Hepatocyte (in vitro differentiated cells): Measurements from ENCODE around the gene DYSF. TPM values are rescaled to one million over a fixed set of nuclear protein-coding genes. Genes with fewer than 3 reads are reported as not detected.

Experiments used
- DNase-seq: peaks from one replicate; pipeline ENCODE4 v3.0.0-alpha.2; 2016; ENCODE audit warnings: low spot score
- H2AFZ ChIP-seq: fragments of 200-600 bp; sonication (generic); 2 replicates; pipeline ENCODE4 v1.6.0; 2016; ENCODE audit warnings: antibody characterized with exemption, mild to moderate bottlenecking
- H3K27ac ChIP-seq: fragments of 200-600 bp; sonication (generic); 2 replicates; pipeline ENCODE4 v1.5.1; 2016; ENCODE audit warnings: mild to moderate bottlenecking
- H3K27me3 ChIP-seq: fragments of 200-600 bp; sonication (generic); 2 replicates; pipeline ENCODE4 v1.6.1; 2016
- H3K36me3 ChIP-seq: fragments of 200-600 bp; sonication (generic); replicated peaks from 2 replicates; pipeline ENCODE4 v1.5.1; 2016; ENCODE audit warnings: low read depth; ENCODE audit not compliant: insufficient read depth
- H3K4me1 ChIP-seq: fragments of 200-600 bp; sonication (generic); 2 replicates; pipeline ENCODE4 v1.5.1; 2016; ENCODE audit warnings: mild to moderate bottlenecking, moderate library complexity; ENCODE audit not compliant: insufficient read depth
- H3K4me2 ChIP-seq: fragments of 200-600 bp; sonication (generic); 2 replicates; pipeline ENCODE4 v1.6.0; 2016
- H3K4me3 ChIP-seq: fragments of 200-600 bp; sonication (generic); 2 replicates; pipeline ENCODE4 v1.5.1; 2016; ENCODE audit warnings: mild to moderate bottlenecking
- H3K79me2 ChIP-seq: fragments of 200-600 bp; sonication (generic); 2 replicates; pipeline ENCODE4 v1.6.0; 2017; ENCODE audit warnings: mild to moderate bottlenecking
- H3K9me2 ChIP-seq: fragments of 200-600 bp; sonication (generic); replicated peaks from 2 replicates; pipeline ENCODE4 v1.6.0; 2017; ENCODE audit warnings: mild to moderate bottlenecking; ENCODE audit not compliant: insufficient read depth
- H3K9me3 ChIP-seq: fragments of 200-600 bp; sonication (generic); 2 replicates; pipeline ENCODE4 v1.5.1; 2016; ENCODE audit warnings: low read depth, mild to moderate bottlenecking
- H4K20me1 ChIP-seq: fragments of 200-600 bp; sonication (generic); 2 replicates; pipeline ENCODE4 v1.6.0; 2016; ENCODE audit warnings: mild to moderate bottlenecking; ENCODE audit not compliant: insufficient read depth, poor library complexity, severe bottlenecking
- CTCF ChIP-seq: fragments of 200-600 bp; sonication (generic); IDR thresholded peaks from 2 replicates; pipeline ENCODE4 v1.5.1; 2016; ENCODE audit warnings: antibody characterized with exemption, mild to moderate bottlenecking; ENCODE audit not compliant: poor library complexity
- EZH2 ChIP-seq: fragments of 200-600 bp; sonication (generic); IDR thresholded peaks from 2 replicates; pipeline ENCODE4 v1.6.1; 2016; ENCODE audit warnings: antibody characterized with exemption, mild to moderate bottlenecking, borderline replicate concordance
- EZH2phosphoT487 ChIP-seq: fragments of 200-600 bp; sonication (generic); IDR thresholded peaks from one replicate; pipeline ENCODE4 v1.6.1; 2018; ENCODE audit warnings: antibody characterized with exemption, mild to moderate bottlenecking, low read depth, moderate library complexity; ENCODE audit not compliant: unreplicated experiment, severe bottlenecking
- WGBS: methylation state at CpG from one replicate; pipeline ENCODE4 v1.1.6; 2016; ENCODE audit warnings: low lambda C conversion rate; ENCODE audit errors: missing lambda C conversion rate; 5-methylcytosine and 5-hydroxymethylcytosine counted together
- polyA plus RNA-seq: library from polyadenylated mRNA; unstranded; fragments of >200 nt; fragmentation: Nextera tagmentation; extraction: Ambion mirVana; gene quantifications from 2 replicates; pipeline ENCODE4 v1.2.1, GENCODE V29; 2016
- total RNA-seq: library from RNA; depleted of rRNA; stranded (reverse); fragments of >200 nt; gene quantifications from 2 replicates; pipeline ENCODE4 v1.2.3, GENCODE V29; 2014

Gene DYSF
- total and polyA plus RNA-seq, 2 experiments from 2014 or later = 0.25 to 0.90 TPM

- Histone ChIP-seq H3K9me2 (no peaks in the 10 kb centered on the region), H2AFZ (no peak overlapping the region)
Measured at GRCh38 chr2:71547616-71548285, 94.4 kb downstream of the DYSF start.

GRCh38 chr2:71548646-71549425, 95.5 kb downstream of the DYSF start:
- Histone ChIP-seq H3K4me1 (no peaks in the 10 kb centered on the region), H3K9me3 (no peaks in the 10 kb centered on the region), H3K27ac (no peak overlapping the region), H3K4me3 (no peak overlapping the region), H3K79me2 (no peaks in the 10 kb centered on the region), H3K36me3 (no peaks in the 10 kb centered on the region), H4K20me1 (no peaks in the 10 kb centered on the region), H2AFZ (no peak overlapping the region), H3K27me3 (no peaks in the 10 kb centered on the region), H3K4me2 (no peak overlapping the region), H3K9me2 (no peaks in the 10 kb centered on the region)
- WGBS = 67% methylated on average over 21 of the region's 21 CpGs
- TF ChIP-seq EZH2 (no peak), CTCF (peak; percentile 75), EZH2phosphoT487 (no peak)
- peak; percentile 80 for DNase-seq

More at GRCh38 chr2:71547616-71548285, 94.4 kb downstream of the DYSF start:
- Histone ChIP-seq H3K4me2 (no peak overlapping the region), H3K4me3 (no peak overlapping the region), H3K9me3 (no peaks in the 10 kb centered on the region), H3K27me3 (no peaks in the 10 kb centered on the region), H3K36me3 (no peaks in the 10 kb centered on the region), H3K4me1 (no peaks in the 10 kb centered on the region), H3K79me2 (no peaks in the 10 kb centered on the region), H3K27ac (no peak overlapping the region), H4K20me1 (no peaks in the 10 kb centered on the region)
- no peak for DNase-seq
- WGBS = 71% methylated on average over 13 of the region's 13 CpGs
- TF ChIP-seq CTCF (no peak), EZH2phosphoT487 (no peak), EZH2 (no peak)

GRCh38 chr2:71550801-71551630, 97.7 kb downstream of the DYSF start:
- no peak overlapping the region for H3K4me3 ChIP-seq
- no peak overlapping the region for H3K27ac ChIP-seq
- H3K9me3 ChIP-seq = no peaks in the 10 kb centered on the region
- no peaks in the 10 kb centered on the region for H3K79me2 ChIP-seq
- 93% methylated on average over 11 of the region's 11 CpGs for WGBS
- H3K36me3 ChIP-seq = no peaks in the 10 kb centered on the region
- H4K20me1 ChIP-seq = no peaks in the 10 kb centered on the region
- H3K27me3 ChIP-seq = no peaks in the 10 kb centered on the region
- H3K9me2 ChIP-seq = no peaks in the 10 kb centered on the region
- no peak for TF ChIP-seq CTCF
- TF ChIP-seq EZH2 = no peak
- no peak for TF ChIP-seq EZH2phosphoT487
- H3K4me2 ChIP-seq = no peak overlapping the region
- H3K4me1 ChIP-seq = no peaks in the 10 kb centered on the region
- no peak for DNase-seq
- H2AFZ ChIP-seq = no peak overlapping the region
